T47D (cell line): ENCODE measurements around the gene VTN.

ENCODE experiments used
- DNase-seq, 2 experiments: peaks; one replicate each; pipeline versions ENCODE4 v3.0.0 to v3.0.0-alpha.2; 2011 to 2012; ENCODE audit warnings: low read depth in 1 of 2, low spot score in 1 of 2
- JUND ChIP-seq: IDR thresholded peaks from 2 replicates; pipeline ENCODE4 v1.6.1; 2012; ENCODE audit warnings: low read depth
- in situ Hi-C: cut with HindIII; loops from 2 replicates; pipeline ENCODE4 v1.10.0; 2016; ENCODE audit warnings: low sequenced_read_pairs, low pct_unique_long_range_greater_than_20kb

Gene VTN

GRCh38 chr17:28390984-28391383, 20.9 kb upstream of the VTN start:
- in situ Hi-C loops = no loop called here
- DNase-seq = no peak
- no peak for TF ChIP-seq JUND

GRCh38 chr17:28390563-28390962, 20.5 kb upstream of the VTN start:
- in situ Hi-C loops = no loop called here
- no peak for TF ChIP-seq JUND
- no peak for DNase-seq

GRCh38 chr17:28390141-28390540, 20.0 kb upstream of the VTN start:
- in situ Hi-C loops = no loop called here
- no peak for DNase-seq

GRCh38 chr17:28388106-28388505, 18.0 kb upstream of the VTN start:
- in situ Hi-C loops = no loop called here
- no peak for DNase-seq
- TF ChIP-seq JUND = no peak

More at GRCh38 chr17:28390141-28390540, 20.0 kb upstream of the VTN start:
- no peak for TF ChIP-seq JUND

GRCh38 chr17:28386391-28386790, 16.3 kb upstream of the VTN start:
- TF ChIP-seq JUND = no peak
- in situ Hi-C loops = no loop called here
- DNase-seq = no peak

- DNase-seq = no peak
- TF ChIP-seq JUND = no peak
Measured at GRCh38 chr17:28385406-28385805, 15.3 kb upstream of the VTN start.

GRCh38 chr17:28385037-28385400, 14.9 kb upstream of the VTN start:
- in situ Hi-C loops = no loop called here
- no peak for TF ChIP-seq JUND
- DNase-seq = no peak

More at GRCh38 chr17:28385406-28385805, 15.3 kb upstream of the VTN start:
- in situ Hi-C loops = no loop called here

- no peak for DNase-seq
- TF ChIP-seq JUND = no peak
- in situ Hi-C loops = no loop called here
Measured at GRCh38 chr17:28384281-28385036, 14.4 kb upstream of the VTN start.

GRCh38 chr17:28381141-28381825, 11.2 kb upstream of the VTN start:
- TF ChIP-seq JUND = no peak
- in situ Hi-C loops = no loop called here
- no peak for DNase-seq

GRCh38 chr17:28379814-28380801, 10.0 kb upstream of the VTN start:
- in situ Hi-C loops = no loop called here
- TF ChIP-seq JUND = no peak
- peak in 1 of 2 experiments; percentile 85 for DNase-seq

- DNase-seq = no peak
- in situ Hi-C loops = no loop called here
- no peak for TF ChIP-seq JUND
Measured at GRCh38 chr17:28372945-28373274, 2.8 kb upstream of the VTN start.

GRCh38 chr17:28372203-28372944, 2.3 kb upstream of the VTN start:
- DNase-seq = no peak
- no peak for TF ChIP-seq JUND
- in situ Hi-C loops = no loop called here
